Stimulated activated CD8-positive, alpha-beta memory T cell treated with anti-CD3 and anti-CD28 coated beads, Interleukin-7, amount 100 ng/mL, for 24 hours (primary cell): ENCODE results near the gene HEATR5B.
A peak's percentile ranks its signal among the peaks of the same experiment; 100 is the strongest.

Source experiments
- DNase-seq: peaks from one replicate; pipeline ENCODE4 v3.0.0-alpha.2; 2020; ENCODE audit warnings: low read depth

Gene HEATR5B

DNA sequence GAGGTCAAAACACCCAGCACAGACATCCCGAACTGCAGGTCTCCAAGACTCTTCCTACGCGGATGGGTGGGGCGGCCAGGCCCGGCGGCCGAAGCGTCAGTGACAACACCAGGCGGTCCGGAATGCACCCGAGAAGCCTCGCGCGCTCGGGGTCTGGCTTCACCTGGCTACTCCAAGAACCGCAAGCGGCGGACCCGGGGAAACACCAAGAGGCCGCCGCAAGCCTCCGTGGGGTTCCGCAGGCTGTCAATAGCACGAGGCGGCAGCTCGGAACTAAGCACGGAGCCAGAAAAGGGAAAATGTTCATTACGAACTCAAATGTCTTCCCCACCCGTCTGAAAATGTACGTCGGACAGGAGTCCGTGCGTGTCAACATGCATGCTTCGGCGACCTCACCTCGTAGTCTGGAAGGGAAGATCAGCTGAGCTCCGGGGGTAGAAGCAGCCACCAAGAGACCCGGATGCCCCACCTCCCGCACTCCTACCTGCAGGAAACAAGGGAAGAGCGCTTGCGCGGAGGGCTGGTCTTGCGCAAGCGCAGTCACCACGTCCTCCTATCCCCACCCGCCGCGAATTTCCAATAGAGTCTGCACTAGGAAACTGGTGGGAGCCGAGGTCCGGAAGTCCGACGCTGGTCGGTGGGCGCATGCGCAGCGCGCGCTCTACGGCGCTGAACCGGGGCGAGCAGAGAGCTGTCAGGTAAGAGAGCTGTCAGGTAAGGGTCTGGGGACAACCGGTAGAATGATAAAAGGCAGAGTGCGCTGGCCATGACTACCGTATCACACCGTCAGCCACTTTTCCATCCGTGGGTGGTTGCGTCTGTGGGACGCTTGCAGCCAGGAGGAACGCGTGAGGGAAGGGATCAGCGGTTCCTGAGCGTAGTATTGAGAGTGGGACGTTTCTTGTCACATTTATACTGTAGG is at the start of gene HEATR5B, which contains the start of gene GPATCH11:
HEATR5B (minus strand) TSS at position 500 of the 922 bp plus-strand sequence. CDS start 958 bp downstream, outside the sequence.
GPATCH11 (plus strand) TSS at position 646 of the 922 bp plus-strand sequence. CDS start 3,864 bp downstream, outside the sequence.
- DNase-seq: peak; percentile 74

DNA sequence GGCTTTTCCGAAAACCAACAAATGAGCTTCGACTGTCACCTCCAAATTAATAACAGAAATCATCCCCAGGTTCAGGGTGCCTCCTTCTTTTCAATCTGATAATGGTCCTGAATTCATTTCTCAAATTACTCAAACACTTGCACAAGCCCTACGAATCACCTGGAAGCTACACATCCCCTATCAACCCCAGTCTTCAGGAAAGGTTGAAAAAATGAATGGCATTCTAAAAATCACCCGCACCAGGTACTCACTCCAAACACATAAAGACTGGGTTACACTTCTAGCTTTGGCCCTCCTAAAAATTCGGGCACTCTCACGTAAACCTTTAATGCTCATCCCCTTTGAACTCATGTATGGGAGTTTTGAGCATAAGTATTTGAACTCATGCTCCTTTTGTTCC is 48.7 kb upstream of the HEATR5B start:
- no peak for DNase-seq

DNA sequence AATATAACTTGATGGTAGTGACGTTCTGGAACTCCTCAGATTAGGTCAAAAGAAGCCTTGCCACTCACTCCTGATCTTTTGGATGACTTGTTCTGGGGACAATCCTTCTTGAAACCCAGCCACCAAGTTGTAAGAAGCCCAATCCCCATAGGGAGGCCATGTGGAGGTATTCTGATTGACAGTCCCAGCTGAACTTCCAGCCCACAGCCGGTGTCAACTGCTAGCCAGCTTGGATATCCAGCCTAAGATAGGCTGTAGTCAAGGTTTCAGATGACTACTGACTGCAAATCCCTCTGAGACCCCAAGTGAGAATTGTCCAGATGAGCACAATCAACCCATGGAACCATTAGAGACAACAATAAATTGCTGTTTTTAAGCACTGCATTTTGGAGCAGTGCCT is 41.2 kb upstream of the HEATR5B start:
- DNase-seq: no peak

DNA sequence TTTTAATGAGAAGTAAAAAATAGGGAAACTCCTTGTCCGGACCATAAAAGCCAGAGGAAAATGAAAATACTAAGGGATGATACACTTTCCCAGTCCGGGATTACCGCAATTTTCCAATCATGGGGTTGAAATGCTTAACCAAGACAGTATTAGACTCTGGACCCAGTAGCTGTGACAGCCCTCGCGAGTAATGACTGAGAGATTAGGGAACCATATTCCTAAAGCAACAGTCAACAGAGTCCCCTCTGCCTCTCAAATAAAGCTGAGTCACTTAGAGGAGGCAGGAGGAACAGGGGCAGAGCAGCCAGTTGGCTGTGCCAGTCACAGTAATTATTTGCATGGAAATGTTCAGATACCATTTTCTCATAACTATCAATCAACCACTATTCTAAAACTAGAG is 35.0 kb upstream of the HEATR5B start:
- no peak for DNase-seq

DNA sequence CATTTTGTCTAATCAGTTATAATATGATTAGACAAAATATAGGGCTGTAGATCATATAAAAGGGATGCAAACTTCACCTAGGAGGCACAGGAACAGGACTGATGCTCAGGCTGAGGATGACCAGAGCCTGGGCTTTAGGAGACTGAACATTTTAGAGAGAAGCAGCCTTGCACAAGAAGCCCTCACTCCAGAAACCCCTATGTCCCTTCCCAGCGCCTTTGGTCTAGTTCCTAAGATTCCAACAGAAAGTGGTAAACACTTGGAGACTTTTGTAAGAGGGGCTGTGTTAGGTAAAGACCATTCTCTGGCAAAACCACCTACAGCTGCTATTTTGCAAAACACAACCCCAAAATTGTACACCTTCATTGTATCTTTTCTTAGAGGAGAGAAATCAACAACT is 33.4 kb upstream of the HEATR5B start:
- DNase-seq: no peak

DNA sequence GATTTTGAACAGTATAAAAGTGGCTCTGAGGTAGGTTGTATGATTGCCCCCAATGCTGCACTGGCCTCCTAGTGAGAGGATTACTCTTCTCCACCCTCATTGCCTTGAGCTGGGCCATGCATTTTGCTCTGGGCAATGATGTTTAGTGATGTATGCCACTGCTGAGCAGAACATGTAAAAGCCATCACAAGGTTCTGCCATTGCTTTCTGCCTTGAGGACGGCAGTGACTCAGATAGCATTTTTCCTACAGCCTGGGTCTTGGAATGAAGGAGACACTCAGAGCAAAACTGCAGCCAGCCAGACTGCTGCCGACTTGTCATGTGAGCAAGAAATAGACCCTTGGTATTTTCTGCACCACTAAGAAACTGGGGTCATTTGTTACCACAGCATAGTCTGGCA is 27.8 kb upstream of the HEATR5B start:
- no peak for DNase-seq

DNA sequence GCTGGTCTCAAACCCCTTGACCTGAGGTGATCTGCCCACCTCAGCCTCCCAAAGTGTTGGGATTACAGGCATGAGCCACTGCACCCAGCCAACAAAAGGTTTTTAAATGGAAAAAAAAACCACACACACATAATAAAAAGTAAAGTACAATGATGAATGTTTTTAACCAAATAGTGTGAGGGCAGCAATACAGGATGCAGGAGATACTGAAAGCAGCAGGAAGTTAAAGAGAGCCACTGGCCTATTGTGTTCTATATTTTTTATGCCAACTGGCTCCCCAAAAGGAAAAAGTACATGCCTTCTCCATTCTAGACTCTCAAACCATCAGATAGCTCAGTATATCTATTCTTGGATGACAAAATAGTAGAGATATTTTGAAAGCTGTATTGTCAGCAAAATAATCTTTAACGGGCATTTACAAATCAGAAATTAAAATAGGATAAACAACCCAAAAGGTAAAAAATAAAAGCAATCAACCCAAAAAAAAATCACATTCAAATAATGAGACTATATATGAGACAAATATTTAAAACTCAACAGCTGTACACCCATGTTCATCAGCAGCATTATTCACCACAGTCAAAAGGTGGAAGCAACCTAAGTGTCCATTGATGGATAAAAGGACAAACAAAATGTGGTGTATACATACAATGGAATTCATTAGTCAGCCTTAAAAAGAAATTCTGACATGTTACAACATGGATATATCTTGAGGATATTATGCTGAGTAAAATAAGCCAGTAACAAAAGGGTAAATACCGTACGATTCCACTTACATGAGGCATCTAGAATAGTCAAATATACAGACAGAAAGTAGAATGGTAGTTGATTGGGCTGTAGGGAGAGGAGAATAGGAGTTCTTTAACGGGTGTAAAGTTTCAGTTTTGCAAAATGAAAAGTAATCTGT is 26.4 kb upstream of the HEATR5B start:
- no peak for DNase-seq

DNA sequence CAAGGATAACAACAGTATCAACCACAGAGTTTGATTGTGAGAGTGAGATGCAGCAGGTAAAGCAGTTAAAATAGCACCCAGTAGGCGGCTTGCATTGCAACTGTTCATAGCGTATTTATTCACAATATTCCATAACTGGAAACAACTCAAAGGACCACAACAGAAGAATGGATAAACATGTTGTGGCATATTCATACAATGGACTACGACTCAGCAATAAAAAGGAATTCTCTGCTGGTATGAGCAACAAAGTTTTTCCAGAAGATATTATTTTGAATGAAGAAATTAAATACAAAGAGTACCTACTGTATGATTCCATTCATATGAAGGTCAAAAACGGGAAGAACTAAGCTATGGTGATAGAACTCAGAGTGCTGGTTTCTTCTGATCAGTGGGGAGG is 25.4 kb upstream of the HEATR5B start:
- no peak for DNase-seq

DNA sequence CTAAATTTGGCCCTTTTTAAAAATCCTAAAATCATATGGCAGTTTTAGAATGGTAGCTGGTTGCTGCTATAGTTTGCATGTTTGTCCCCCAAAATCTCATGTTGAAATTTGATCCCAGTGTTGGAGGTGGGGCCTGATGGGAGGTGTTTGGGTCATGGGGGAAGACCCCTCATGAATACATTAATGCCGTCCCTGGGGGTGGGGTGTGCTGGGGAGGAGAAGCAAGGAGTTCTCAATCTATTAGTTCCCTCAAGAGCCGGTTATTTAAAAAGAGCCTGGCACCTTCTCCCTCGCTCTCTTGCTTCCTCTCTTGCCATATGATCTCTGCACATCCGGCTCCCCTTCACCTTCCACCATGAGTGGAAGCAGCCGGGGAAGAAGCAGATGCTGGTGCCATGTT is 21.0 kb upstream of the HEATR5B start:
- no peak for DNase-seq

DNA sequence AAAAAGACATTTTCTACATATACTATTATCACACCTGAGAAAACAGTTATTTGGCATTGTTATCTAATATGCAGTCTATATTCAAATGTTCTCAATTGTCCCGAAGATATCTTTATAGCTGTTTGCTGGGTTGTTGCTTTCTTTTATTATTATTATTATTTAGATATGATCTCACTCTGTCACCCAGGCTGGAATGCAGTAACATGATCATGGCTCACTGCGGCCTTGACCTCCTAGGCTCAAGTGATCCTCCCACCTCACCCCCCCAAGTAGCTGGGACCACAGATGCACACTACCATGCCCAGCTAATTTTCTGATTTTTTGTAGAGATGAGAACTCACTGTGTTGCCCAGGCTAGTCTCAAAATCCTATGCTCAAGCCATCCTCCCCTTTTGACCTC is 20.0 kb upstream of the HEATR5B start:
- no peak for DNase-seq

DNA sequence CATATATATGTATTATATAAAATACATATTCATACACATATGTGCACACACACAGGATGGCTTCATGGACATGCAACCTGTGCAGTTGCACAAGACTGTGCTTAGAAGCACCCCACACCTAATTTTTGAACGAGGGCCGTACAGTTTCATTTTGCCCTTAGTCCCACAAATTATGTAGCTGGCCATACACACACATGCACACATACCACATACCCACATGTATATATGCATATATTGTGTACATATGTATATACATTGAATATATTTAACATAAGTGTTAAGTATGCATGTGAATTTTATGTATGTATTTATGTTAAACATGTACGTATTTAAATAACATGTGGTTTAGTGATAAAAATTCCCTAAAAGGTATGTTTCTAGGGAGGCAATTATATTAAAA is 18.4 kb upstream of the HEATR5B start:
- DNase-seq: no peak

DNA sequence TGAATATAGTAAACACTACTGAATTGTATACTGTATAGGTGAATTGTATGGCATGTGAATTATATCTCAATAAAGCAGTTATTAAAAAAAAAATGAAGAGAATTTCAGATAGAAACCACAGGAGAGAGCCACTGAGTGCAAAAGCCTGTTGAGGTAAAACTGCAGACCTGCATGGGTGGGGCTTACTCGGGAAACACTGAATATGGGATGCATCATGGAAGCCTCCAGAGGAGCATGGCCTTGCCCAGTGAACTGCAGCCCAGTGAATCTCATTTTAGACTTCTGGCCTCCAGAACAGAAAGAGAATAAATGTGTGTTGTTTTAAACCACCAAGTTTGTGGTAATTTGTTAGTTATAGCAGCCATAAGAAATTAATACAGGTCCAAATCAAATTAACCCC is 15.9 kb upstream of the HEATR5B start:
- DNase-seq: no peak

DNA sequence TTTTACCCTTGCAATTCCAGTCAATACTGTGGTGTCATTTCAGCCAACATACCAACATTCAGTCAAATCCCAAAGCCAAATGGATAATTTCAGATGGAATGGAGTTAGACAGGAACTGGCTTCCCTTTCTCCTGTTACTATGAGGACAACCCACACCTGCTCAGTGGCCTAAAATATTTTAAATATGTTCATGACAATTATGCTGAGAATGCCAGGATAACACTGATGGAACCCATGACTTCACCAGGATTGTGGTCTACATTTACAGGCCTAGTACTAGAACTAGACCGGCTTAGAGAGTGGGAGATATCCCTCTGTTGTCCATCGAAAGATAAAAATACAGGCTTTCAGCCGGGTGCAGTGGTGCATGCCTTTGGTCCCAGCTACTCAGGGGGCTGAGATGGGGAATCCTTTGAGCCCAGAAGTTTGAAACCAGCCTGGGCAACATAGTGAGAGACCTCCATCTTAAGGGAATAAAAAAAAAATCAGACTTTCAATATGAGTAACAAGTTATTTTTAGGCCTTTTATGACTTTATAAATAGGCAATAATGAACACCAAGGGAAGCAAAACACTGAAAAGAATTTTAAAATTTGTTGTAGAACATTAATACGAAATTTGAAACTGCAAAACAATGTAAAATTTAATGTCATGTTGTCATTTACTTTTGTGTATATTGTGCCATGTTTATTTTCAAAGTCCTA is 14.4 kb upstream of the HEATR5B start:
- no peak for DNase-seq

DNA sequence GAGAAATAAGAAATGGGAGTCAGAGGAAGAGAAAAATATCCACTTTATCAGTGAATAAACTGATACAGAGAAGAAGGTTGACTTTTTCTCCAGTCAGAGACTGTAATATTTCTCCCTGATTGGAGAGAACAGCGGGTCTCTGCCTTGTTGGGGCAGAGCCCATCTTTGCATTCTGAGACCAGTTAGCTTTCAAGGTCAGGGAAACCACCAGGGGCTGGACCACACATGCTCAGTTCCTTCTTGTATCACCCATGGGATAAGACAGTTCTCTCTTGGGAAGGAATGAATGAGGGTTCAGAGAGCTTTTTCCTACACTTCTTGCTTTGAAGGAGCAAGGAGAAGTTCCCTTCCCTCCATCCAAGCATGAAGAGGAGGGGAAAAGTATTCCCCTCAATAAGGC is 12.4 kb upstream of the HEATR5B start:
- no peak for DNase-seq

DNA sequence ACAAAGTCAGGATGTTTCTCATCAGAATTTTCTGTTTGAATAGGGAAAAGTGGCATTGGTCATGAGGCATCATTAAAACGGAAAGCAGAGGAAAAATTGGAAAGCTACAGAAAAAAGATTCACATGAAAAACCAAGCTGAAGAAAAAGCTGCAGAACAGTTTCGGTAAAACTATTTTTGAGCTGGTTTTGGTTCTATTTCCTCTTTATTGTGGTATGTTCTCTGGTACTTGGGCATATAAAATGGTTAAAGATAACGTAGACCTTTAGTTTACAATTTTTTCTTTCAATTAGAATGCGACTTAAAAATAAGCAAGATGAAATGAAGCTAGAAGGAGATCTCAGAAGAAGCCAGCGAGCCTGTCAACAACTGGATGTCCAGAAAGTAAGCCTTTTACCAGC is 7.7 kb upstream of the HEATR5B start:
- no peak for DNase-seq

DNA sequence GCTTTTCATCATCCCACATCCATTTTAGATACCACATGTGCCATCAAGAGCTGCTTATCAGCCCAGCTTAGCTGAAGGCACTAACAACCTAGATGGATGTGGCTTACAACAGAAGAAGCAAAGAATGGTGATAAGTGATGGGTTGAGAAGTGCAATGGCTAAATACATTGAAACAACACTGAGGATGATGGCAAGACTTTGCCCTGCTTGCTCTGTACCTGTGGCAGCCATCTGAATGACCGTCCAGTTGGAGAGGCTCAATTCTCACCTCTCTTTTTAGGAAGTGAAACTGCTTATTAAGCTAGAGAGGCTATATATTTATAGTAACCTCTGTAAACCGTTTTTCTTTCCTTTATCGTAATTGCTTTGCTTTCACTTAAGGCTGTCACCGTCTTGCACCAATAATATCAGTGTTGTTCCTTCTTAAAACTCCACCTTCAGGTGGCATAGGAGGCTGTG is 5.9 kb upstream of the HEATR5B start:
- no peak for DNase-seq

DNA sequence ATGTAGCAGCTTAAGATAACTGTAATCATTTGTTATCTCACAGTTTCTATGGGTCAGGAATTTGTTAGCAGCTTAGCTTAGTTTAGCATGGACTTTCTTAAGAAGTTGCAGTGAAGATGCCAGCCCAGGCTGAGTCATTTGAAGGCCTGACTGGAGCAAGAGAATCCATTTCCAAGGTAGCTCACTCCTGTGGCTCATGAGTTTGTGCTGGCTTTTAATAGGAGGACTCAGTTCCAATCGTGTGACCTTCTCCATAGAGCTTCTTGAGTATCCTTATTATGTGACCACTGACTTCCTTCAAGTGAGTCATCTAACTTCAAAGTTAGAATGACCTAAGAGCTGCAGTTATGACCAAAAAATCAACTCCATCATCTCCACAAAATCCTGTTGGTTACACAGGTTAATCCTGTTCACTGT is 1.6 kb upstream of the HEATR5B start:
- DNase-seq: no peak

DNA sequence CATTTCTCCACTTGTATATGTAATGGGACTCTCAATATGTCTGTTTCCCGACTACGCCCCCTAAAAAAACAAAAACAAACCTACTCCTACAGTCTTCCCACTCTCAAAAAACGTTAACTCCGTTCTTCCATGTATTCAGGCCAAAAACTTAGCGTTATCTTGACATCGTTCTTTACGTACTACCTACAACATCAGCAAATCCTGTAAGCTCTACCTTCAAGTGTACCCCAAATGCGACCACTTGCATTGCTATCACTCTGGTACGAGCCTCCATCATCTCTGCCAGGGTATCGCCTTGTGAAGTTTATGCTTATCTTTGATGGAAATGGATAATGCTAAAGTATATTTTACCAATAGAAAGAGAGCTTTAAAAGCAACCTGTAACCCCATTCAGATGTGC is 625 bp upstream of the HEATR5B start:
- no peak for DNase-seq

DNA sequence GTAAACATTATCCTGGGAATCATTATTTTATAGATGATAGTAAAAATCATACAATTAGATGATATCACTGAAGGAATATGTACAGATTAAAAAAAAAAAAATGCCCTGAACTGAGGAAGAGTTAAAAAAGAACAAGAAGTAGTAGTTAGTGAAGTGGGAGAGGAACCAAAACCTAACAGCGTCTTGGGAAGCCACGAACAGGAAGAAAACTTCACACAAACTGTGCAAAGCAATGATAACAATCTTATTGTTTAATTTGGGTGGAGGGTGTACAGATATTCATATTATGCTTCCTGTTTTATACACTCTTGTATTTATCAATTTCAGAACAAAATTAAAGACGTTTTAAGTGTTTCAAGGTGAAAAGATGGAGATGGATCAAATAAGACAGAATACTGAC is 3.5 kb downstream of the HEATR5B start:
- no peak for DNase-seq

DNA sequence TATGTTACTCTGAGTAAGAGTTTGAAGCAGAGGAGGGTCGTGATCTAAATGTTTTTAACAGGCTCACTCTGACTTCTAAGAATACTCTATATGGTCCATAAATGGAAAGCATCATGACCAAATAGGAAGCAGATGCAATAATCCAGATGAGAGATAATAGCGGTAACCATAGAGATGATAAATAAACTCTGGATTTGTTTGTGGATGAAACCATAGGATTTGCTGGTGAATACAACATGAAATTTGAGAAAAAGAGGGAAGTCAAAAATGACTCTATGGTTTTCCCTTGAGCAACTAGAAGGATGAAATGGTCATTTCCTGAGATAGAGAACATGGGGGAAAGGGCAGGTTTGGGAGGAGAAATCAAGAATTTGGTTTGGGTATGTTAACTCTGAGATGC is 3.9 kb downstream of the HEATR5B start:
- DNase-seq: no peak

DNA sequence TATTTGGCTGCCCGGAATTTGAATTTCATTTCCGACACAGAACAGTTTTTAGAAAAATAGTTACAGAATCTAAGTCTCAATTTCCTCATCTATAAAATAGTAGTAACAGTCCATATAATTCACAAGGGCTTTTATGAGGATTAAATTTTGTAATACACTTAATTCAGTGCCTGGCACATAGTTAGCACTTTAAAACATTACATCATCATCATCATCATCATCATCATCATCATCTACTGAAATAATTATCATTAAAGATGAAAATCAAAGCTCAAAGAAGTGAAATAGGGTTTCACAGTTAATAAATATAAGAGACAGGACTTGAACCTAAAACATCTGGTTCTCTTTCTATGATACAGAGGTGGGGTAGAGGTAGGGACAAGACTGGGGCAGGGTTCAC is 13.2 kb downstream of the HEATR5B start:
- no peak for DNase-seq

DNA sequence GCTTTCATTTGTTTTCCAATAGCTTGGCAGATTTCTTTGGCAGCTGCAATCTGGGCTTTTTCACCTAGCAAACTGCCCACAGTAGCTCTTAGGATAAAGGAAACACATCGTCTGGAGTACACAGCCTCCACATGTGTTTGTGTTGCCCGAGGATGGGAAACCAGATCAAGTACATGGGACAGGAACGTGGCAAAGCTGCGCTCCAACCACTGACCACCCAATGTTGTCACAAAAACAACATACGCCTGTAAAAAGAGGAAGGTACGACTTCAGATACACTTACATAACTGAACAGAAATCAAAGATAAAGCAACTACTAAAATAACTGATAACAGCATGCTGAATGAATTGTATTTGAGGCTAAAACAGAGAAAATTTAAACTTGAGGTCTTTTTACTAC is 15.5 kb downstream of the HEATR5B start:
- no peak for DNase-seq
